IPS-15b (cell line): ENCODE measurements around the gene KCNMB2.
"Not testable (repeated sequence)": the region's sequence is repeated elsewhere in the genome, so short reads cannot be mapped to it uniquely, and the experiment has no call there.

Source experiments
- H3K27me3 ChIP-seq: one replicate; pipeline ENCODE4 v1.6.1; 2013; ENCODE audit warnings: low read length; ENCODE audit not compliant: control insufficient read depth, insufficient read depth
- H3K36me3 ChIP-seq: one replicate; pipeline ENCODE4 v1.6.1; 2013; ENCODE audit warnings: low read length; ENCODE audit not compliant: control insufficient read depth, insufficient read depth
- H3K4me1 ChIP-seq: one replicate; pipeline ENCODE4 v1.6.1; 2013; ENCODE audit warnings: mild to moderate bottlenecking, low read length; ENCODE audit not compliant: control insufficient read depth, insufficient read depth
- H3K4me3 ChIP-seq: one replicate; pipeline ENCODE4 v1.5.1; 2013; ENCODE audit warnings: low read depth, low read length
- H3K9ac ChIP-seq: one replicate; pipeline ENCODE4 v1.6.1; 2013; ENCODE audit warnings: low read depth, mild to moderate bottlenecking, low read length
- H3K9me3 ChIP-seq: one replicate; pipeline ENCODE4 v1.6.1; 2013; ENCODE audit warnings: mild to moderate bottlenecking, low read length; ENCODE audit not compliant: control insufficient read depth, insufficient read depth

KCNMB2 gene

DNA sequence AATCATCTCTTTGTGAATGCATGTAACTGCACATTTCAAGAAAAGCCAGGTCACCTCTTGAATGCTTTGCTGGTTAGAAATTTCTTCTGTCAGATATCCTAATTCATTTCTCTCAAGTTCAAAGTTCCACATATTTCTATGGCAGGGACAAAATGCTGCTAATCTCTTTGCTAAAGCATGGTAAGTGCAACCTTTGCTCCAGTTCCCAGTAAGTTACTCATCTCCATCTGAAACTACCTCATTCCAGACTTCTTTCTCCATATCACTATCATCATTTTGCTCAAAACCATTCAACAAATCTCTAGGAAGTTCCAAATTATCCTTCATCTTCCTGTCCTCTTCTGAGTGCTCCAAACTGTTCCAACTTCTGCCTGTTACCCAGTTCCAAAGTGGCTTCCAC lies 304.8 kb downstream of the KCNMB2 start:
- Histone ChIP-seq H3K4me3 (no peak overlapping the region), H3K9me3 (no peaks in the 10 kb centered on the region), H3K4me1 (no peaks in the 10 kb centered on the region), H3K36me3 (no peaks in the 10 kb centered on the region), H3K27me3 (no peaks in the 10 kb centered on the region), H3K9ac (no peak overlapping the region)

DNA sequence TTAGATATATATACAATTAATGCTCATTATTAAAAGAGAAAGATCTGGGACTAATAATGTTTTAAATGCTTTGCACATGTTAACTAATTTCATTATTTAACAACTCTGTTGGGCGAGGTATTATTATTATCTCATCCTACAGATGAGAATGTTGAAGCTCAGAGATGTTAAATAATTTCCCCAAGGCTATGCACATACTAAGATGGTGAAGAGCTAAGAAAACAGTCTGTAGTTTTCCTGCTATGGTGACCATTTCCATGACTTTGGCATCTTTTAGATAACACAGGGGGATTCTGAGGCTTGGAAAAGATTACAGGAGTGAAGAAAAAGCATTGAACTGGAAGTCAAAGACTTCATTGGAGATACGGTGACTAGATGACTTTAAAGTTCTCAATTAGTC lies 308.7 kb downstream of the KCNMB2 start:
- Histone ChIP-seq H3K9ac (no peak overlapping the region), H3K9me3 (no peaks in the 10 kb centered on the region), H3K4me3 (no peak overlapping the region), H3K36me3 (no peaks in the 10 kb centered on the region), H3K27me3 (no peaks in the 10 kb centered on the region), H3K4me1 (peaks cover 4% of the 10 kb centered on the region)

DNA sequence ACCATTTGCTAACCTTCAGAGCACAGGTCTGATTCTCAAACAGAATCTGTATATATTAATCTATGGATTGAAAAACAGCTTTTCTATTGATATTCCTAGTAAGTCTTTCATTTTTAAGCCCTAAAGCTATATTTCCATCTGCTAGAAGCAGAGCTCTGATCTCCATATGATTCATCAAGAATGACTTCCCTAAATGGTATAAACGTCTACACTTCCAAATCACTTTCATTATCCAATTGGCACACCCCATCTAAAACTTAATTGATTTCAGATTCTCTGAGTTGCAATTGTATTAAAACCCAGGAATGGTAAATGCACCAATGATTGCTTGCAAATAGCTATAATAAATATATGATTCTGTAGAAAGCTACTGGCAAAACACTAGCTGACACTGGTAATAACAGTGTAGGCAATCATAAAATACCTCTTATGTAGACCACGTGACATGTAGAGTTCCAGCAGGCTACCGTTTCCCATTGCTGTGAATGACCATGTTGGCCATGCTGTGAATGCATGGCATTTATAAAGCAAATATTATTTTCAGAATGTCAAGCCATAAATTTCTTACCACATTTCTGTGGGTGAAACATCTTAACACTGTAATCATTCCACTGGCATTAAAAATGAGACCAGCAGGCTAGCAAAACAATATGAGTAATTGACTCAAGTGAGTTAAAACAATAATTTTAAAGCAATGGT lies 309.3 kb downstream of the KCNMB2 start:
- H3K4me3 ChIP-seq: no peak overlapping the region
- H3K9me3 ChIP-seq: no peaks in the 10 kb centered on the region
- peaks cover 6% of the 10 kb centered on the region for H3K4me1 ChIP-seq
- H3K9ac ChIP-seq: no peak overlapping the region
- no peaks in the 10 kb centered on the region for H3K27me3 ChIP-seq
- H3K36me3 ChIP-seq: no peaks in the 10 kb centered on the region

DNA sequence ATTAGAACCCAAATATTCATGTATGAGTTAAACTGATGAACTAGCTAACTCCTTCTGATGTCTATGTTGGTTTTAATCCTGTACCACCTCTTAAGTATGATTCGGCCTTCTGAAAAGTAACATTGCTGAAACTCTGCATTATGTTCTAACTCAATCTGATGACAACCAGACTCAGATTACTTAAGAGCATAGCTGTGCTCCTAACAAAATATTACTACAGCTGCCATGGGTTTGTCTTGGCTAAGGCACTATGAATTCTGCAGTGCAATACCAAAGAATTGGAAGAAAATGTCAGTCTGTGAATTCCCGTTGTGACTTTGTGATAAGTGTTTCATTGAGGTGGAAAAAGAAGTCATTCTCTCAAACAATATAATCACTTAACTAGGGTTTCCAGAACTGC lies 311.0 kb downstream of the KCNMB2 start:
- no peaks in the 10 kb centered on the region for H3K36me3 ChIP-seq
- H3K9ac ChIP-seq: no peak overlapping the region
- H3K9me3 ChIP-seq: no peaks in the 10 kb centered on the region
- H3K4me3 ChIP-seq: no peak overlapping the region
- H3K4me1 ChIP-seq: peaks cover 6% of the 10 kb centered on the region
- H3K27me3 ChIP-seq: no peaks in the 10 kb centered on the region

DNA sequence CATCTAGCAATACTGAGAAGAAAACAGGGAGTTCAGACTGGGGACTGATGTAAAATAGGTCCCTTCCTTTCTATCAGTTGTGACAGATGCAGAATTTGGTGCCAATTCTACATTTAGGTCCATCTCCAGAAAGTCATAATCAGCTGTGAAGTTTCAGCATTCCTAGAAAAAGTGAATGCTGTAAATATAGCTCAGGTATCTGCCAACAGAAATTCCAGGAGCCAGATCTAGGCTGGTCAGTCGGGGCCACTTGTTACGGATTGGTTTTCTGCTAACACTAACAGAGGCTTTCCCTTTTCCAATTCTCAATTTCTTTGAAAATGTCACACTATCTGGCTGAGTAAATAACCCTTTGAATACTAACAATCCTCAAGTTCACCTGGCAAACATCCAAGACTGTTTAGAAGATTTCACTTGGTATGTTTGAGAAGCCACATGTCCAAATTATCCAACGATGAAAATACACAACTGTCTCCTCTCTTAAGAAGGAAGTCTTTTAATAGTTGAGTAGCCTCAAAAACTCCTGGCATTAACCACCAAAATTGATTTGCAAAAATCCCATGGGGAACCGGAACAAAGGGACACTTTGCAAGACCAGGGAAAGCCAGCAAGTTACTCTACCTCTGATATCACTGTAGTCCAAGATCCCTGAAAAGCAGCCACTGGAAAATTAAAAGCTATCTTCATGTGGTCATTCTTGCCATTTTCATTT lies 313.1 kb downstream of the KCNMB2 start:
- H3K4me1 ChIP-seq: peaks cover 6% of the 10 kb centered on the region
- no peak overlapping the region for H3K9ac ChIP-seq
- no peaks in the 10 kb centered on the region for H3K9me3 ChIP-seq
- no peaks in the 10 kb centered on the region for H3K36me3 ChIP-seq
- H3K4me3 ChIP-seq: no peak overlapping the region
- no peaks in the 10 kb centered on the region for H3K27me3 ChIP-seq

DNA sequence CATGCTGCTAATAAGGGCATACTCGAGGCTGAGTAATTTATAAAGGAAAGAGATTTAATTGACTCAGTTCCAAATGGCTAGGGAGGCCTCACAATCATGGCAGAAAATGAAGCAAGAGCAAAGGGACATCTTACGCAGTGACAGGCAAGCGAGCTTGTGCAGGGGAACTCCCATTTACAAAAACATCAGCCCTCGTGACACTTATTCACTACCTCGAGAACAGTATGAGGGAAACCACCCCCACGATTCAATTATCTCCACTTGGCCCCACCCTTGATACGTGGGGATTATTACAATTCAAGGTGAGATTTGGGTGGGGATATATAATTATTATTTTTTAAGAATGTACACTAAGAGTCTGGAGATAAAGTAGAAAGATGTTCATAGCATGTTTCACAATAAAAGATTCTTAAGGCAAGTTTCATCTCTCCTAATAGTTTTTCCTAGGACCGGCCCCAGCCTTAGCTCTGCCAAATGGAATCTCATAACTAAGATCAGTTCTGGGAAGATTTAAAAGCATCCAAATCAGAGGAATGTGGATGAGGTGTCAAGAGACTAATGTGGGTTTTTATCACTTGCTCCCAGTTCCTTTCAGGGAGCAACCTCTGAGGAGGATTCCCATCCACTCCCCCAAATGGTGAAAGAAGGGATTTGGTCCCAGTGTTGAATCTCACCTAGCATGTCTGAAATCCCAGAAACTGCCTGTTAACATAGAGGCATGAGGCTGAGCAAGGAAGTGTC lies 314.4 kb downstream of the KCNMB2 start:
- Histone ChIP-seq H3K4me1 (peaks cover 6% of the 10 kb centered on the region), H3K36me3 (no peaks in the 10 kb centered on the region), H3K9ac (no peak overlapping the region), H3K4me3 (no peak overlapping the region), H3K27me3 (no peaks in the 10 kb centered on the region), H3K9me3 (no peaks in the 10 kb centered on the region)

DNA sequence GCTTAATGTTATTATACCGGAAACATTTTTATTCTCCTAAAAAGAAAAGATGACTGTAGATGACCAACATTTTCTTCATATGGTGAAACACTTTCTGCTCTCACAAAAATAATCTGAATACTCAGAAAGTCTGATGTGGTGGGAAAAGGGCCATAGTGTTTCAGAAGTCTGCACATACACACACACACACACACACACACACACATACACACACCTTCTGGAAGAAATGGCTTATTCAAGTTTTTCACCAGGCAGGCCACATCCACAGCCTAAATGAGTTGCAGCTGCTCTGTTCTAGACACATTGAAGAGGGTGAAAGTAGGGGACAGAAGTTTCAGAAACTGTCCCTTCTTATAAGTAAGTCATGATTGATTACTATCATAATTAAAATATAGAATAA lies 315.3 kb downstream of the KCNMB2 start:
- H3K27me3 ChIP-seq: no peaks in the 10 kb centered on the region
- H3K36me3 ChIP-seq: no peaks in the 10 kb centered on the region
- H3K9ac ChIP-seq: no peak overlapping the region
- no peak overlapping the region for H3K4me3 ChIP-seq
- no peaks in the 10 kb centered on the region for H3K9me3 ChIP-seq
- peaks cover 6% of the 10 kb centered on the region for H3K4me1 ChIP-seq

DNA sequence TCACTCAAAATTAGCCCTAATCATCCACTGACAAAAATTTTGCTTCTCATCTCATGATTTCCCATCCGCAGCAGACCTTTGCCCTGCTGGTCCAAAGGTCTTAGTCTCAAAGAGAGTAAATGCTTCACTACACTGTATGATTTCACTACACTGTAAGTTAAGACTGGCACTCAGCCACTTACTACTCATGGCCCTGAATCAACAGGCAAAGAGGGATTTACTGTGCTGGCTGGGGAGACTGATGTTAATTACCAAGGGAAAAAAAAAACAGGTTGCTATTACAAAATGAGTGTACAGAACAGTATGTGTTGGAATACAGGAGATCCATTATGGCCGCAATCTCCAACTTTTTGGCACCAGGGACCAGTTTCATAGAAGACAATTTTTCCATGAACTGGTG lies 320.6 kb downstream of the KCNMB2 start:
- H3K9me3 ChIP-seq: no peaks in the 10 kb centered on the region
- no peaks in the 10 kb centered on the region for H3K36me3 ChIP-seq
- no peak overlapping the region for H3K9ac ChIP-seq
- no peaks in the 10 kb centered on the region for H3K4me1 ChIP-seq
- H3K4me3 ChIP-seq: no peak overlapping the region
- no peaks in the 10 kb centered on the region for H3K27me3 ChIP-seq

DNA sequence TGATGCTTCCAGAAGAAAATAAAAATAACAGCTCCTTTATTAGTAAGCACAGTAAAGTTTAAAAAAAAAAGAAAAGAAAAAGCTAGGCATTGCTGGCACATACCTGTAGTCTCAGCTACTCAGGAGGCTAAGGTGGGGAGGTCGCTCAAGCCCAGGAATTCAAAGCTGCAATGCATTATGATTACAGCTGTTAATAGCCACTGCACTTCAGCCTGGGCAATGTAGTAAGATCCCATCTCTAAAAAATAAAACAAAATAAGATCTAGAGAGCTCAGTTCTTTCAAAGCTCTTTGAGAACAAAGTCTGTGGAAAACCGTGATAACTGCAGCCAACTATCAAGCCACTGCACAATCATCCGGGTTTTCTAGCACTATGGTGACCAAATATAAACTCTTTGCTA lies 323.1 kb downstream of the KCNMB2 start:
- Histone ChIP-seq H3K36me3 (no peaks in the 10 kb centered on the region), H3K9ac (no peak overlapping the region), H3K4me1 (no peaks in the 10 kb centered on the region), H3K9me3 (no peaks in the 10 kb centered on the region), H3K4me3 (peak overlapping the region; percentile 58), H3K27me3 (no peaks in the 10 kb centered on the region)

DNA sequence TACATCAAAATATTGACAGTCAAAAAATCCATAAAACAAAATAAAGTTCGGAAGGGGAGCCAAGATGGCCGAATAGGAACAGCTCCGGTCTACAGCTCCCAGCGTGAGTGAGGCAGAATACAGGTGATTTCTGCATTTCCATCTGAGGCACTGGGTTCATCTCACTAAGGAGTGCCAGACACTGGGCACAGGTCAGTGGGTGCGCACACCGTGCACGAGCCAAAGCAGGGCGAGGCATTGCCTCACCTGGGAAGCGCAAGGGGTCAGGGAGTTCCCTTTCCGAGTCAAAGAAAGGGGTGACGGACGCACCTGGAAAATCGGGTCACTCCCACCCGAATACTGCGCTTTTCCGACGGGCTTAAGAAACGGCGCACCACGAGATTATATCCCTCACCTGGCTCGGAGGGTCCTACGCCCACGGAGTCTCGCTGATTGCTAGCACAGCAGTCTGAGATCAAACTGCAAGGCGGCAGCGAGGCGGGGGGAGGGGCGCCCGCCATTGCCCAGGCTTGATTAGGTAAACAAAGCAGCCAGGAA lies 323.7 kb downstream of the KCNMB2 start:
- not testable (repeated sequence) for H3K4me1 ChIP-seq, H3K36me3 ChIP-seq, H3K9me3 ChIP-seq, H3K27me3 ChIP-seq
- Histone ChIP-seq H3K4me3 (peak overlapping the region; percentile 58), H3K9ac (peak overlapping the region; percentile 70)

DNA sequence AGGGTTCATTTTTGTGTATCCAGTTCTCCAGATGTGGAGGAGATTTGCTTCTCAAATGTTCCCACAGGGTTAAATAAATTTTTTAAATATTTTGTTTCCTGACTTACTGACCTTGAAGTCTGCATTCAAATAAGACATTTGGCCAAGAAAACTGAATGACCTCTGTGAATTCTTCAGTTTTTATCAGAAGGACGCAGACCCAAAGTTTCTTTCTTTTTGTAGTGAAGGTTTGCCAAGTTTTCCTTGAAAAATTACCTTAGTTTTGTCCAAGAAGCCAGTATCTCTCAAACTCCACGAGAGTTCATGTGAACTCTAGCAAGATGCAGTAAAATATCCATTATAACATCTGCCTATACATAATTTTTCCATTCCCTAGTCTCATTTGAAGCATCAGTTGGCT lies 332.4 kb downstream of the KCNMB2 start:
- Histone ChIP-seq H3K27me3 (no peaks in the 10 kb centered on the region), H3K9ac (no peak overlapping the region), H3K9me3 (no peaks in the 10 kb centered on the region), H3K4me1 (no peaks in the 10 kb centered on the region), H3K36me3 (no peaks in the 10 kb centered on the region), H3K4me3 (no peak overlapping the region)
